Measurements from ENCODE around the gene ID4. TPM values are rescaled to one million over a fixed set of nuclear protein-coding genes. Genes with fewer than 3 reads are reported as not detected.

ID4 gene
- total and polyA plus RNA-seq, 11 donors = 1.5 to 29.6 (median 2.9) TPM

GRCh38 chr6:19802656-19803055, 34.5 kb upstream of the ID4 start:
- no peak for TF ChIP-seq POLR2A (IDR thresholded peaks at IDR 0.05)
- TF ChIP-seq CTCF (IDR thresholded peaks at IDR 0.05) = no peak
- 80 to 89% (median 85%) methylated on average over 6 of the region's 6 CpGs for WGBS, 4 donors
- H3K4me1 ChIP-seq = peaks cover 0 to 28% (median 7%) of the 10 kb centered on the region in 12 donors
- intact Hi-C loops (cut with DNase I) = loop anchor here in 2 of 10 donors (10.0 kb wide), 1 partner anchor 602 kb away; the partner anchor contains the start of gene E2F3 (in 2 of the 2)
- ATAC-seq (no peak), DNase-seq (no peak)
- peaks cover 0 to 12% (median 0%) of the 10 kb centered on the region in 9 donors for H3K27me3 ChIP-seq
- no peak overlapping the region for H3K4me3 ChIP-seq
- peaks cover 0 to 3% (median 0%) of the 10 kb centered on the region in 12 donors for H3K9me3 ChIP-seq
- H3K27ac ChIP-seq = peak overlapping the region in 1 of 12 donors; percentile 99
- no peaks in the 10 kb centered on the region for H3K36me3 ChIP-seq

DNA sequence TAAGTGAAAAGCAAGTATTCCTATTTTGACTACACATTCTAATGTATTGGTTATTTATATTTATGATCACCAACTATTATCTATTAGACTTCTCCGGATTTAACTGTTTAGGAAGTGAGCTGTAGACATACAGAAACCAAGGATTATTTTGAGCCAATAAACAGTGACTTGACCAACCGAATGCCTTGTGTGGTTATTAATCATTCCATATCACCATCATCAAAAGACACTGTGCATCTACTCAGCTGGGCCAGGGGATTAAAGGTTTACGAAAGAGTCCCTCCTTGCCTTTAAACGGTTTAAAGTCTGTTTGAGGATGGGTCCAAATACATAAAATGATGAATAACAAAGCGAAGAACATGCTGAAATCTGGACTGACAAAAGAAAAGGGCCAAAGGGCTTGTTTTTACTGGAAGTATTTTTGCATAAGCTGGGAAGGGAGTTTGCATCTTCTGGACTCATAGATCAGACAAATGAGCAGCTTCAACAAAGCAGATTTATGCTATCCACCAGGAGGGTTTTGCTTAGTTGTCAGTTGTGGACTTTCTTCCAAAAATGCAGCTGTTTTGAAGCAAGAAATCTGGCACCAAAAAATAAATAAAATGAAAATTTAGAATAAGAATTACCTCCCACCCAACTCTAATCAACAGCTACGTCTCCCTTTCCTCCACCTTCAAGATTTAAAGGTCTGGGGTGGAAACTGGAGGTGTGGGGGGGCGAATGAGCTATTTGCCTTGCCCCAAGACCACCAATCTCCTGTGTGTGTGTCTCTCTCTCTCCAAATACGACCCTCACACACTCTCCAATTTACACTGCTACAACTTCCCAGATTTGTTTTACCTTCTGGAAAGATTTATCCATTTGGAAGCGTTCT, 33.6 kb upstream of the ID4 start:
- Histone ChIP-seq H3K4me3 (peak overlapping the region; percentile 12 to 67 (median 58)), H3K36me3 (no peaks in the 10 kb centered on the region), H3K27ac (peak overlapping the region; percentile 1 to 99 (median 90)), H3K9me3 (no peaks in the 10 kb centered on the region), H3K27me3 (peaks cover 0 to 12% (median 0%) of the 10 kb centered on the region in 9 donors), H3K4me1 (peaks cover 0 to 28% (median 7%) of the 10 kb centered on the region in 12 donors)
- DNase-seq = no peak
- no peak for TF ChIP-seq CTCF (IDR thresholded peaks at IDR 0.05)
- no peak for TF ChIP-seq POLR2A (IDR thresholded peaks at IDR 0.05)
- intact Hi-C loops (cut with DNase I) = loop anchor here in 3 of 10 donors (2.0 to 10.0 kb wide), 2 partner anchors 33 to 601 kb away; partner anchors contain the start of genes E2F3 (in 2 of the 3) and ID4 (in 2 of the 3)
- ATAC-seq = peak in 1 of 4 donors; percentile 14
- WGBS, 4 donors = 45 to 70% (median 52%) methylated on average over 9 of the region's 9 CpGs

DNA sequence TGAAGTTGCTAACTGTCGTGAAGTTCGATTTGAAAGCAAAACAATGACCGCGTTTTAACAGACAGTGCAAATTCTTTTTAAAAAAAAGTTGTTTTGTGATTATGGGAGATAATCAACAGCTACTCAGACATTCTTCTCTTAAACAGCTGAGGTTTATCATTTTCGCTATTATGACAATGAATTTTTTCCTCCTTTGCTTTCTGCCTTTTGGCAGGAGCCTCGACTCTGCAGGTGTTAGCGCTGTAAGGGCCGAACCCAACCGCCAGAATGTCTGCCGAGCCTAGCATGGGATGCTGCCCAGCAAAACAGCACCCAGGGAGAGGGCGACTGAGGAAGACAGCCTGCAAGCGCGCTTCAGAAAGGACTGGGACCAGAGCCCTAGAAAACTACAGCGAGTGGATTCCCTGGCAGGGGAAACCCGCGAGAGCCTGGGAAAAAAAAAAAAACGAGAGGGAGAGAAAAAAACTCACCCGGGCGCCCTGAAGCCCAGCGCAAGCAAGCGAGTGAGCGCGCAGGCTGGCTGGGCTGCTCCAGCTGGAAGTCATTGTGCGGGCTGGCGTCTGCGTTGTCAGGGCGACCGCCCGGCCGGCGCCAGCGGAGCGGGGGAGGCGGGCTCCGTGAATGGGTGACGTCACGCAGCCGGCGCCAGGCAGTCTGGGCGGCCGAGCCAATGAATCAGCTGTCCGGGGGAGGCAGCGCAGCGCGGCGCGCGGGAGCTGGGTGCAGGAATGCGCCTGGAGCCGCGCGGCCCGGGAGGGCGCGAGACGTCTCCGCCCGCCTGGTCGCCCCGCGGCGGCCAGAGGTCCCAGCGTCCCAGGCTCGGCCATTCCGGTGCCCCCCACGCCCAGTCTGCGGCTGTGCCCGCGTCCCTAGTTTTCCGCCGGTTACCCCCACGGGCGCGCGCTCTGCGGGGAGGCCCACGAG, 32.7 kb upstream of the ID4 start:
- Histone ChIP-seq H3K27me3 (peaks cover 0 to 12% (median 0%) of the 10 kb centered on the region in 9 donors), H3K27ac (peak overlapping the region; percentile 82 to 99 (median 92)), H3K4me3 (peak overlapping the region; percentile 12 to 67 (median 58)), H3K4me1 (peaks cover 0 to 28% (median 7%) of the 10 kb centered on the region in 12 donors), H3K9me3 (no peaks in the 10 kb centered on the region), H3K36me3 (no peaks in the 10 kb centered on the region)
- TF ChIP-seq CTCF (IDR thresholded peaks at IDR 0.05) = peak in 1 of 12 donors; percentile 9
- TF ChIP-seq POLR2A (IDR thresholded peaks at IDR 0.05) = peak; percentile 36 to 88
- ATAC-seq (peak; percentile 98 to 100 (median 99)), DNase-seq (peak; percentile 96 to 97 (median 97))
- intact Hi-C loops (cut with DNase I) = loop anchor here in 4 of 10 donors (2.0 to 10.0 kb wide), 3 partner anchors 32 to 600 kb away; partner anchors contain the start of genes E2F3 (in 2 of the 4) and ID4 (in 2 of the 4)
- 1 to 3% (median 1%) methylated on average over 53 to 77 of the region's 77 CpGs for WGBS, 4 donors

Measured in heart left ventricle (tissue), 16 donors.